Upper lobe of left lung (tissue), 4 donors: ENCODE results near the gene CCL28.

Experiments used
- CTCF ChIP-seq, 6 experiments: fragments of 450-650 bp in 4 of 6; fragments of 200-600 bp in 2 of 6; sonication (generic) in 2 of 6; IDR thresholded peaks; one replicate each; pipeline ENCODE4 v1.5.1; 2016 to 2019; ENCODE audit warnings: antibody characterized with exemption in 6 of 6
- POLR2A ChIP-seq, 4 donors: fragments of 450-650 bp; IDR thresholded peaks; one replicate each; pipeline ENCODE4 v1.5.1; 2016 to 2017; ENCODE audit warnings: antibody characterized with exemption in 4 of 4, mild to moderate bottlenecking in 2 of 4
- POLR2AphosphoS5 ChIP-seq, 2 donors: sonication (generic); formaldehyde crosslinking; IDR thresholded peaks; one replicate each; pipeline ENCODE4 v1.5.1; 2017; ENCODE audit warnings: antibody characterized with exemption in 2 of 2

DNA sequence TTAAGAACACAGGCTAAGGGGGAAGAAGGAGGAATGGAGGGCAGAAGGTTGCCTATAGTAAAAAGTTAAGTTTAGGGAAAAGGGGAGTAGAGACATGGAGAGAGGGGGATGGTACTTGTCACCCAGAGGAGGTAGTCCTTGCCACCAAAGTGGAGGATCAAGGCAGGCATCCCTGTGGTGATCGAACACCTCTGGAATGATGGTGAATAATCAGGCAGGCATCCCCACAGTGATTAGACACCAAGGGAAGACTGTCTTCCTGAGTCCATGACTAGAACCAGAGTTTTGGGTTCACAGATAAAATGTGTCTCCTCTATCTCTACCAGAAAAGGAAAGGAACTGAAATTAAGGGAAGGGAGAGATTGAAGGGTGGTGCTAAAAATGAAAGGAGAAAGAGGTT, 79.8 kb downstream of the CCL28 start:
- TF ChIP-seq POLR2A (IDR thresholded peaks at IDR 0.05): no peak
- TF ChIP-seq CTCF (IDR thresholded peaks at IDR 0.05): no peak
- TF ChIP-seq POLR2AphosphoS5 (IDR thresholded peaks at IDR 0.05): no peak
